PC-3 (cell line): ENCODE data around the gene DRAM1. TPM values are rescaled to one million over a fixed set of nuclear protein-coding genes. Genes with fewer than 3 reads are reported as not detected.
"Not testable (repeated sequence)": the region's sequence is repeated elsewhere in the genome, so short reads cannot be mapped to it uniquely, and the experiment has no call there.

Experiments used
- ATAC-seq: fragments of 200-7000 bp; cut with Tn5 transposase; 2 replicates; pipeline ENCODE4 v1.9.1; 2020; ENCODE audit warnings: mild to moderate bottlenecking, moderate library complexity
- BruUV-seq: library from RNA; stranded (reverse); fragments of 400-500 nt; replicated peaks from 2 replicates; lab custom pipeline; 2021; lab: Mats Ljungman, UMichigan
- CTCF ChIA-PET: fragments of 300-600 bp; sonication (Branson Sonifier 250); formaldehyde crosslinking; loops from one replicate; lab custom pipeline; 2022; ENCODE audit warnings: antibody characterized with exemption; lab: Charles Lee
- POLR2A ChIA-PET: fragments of 300-600 bp; sonication (Branson Sonifier 250); formaldehyde crosslinking; loops from one replicate; lab custom pipeline; 2022; ENCODE audit warnings: antibody characterized with exemption; ENCODE audit not compliant: unreplicated experiment; lab: Charles Lee
- DNase-seq: peaks from one replicate; pipeline ENCODE4 v3.0.0-alpha.2; 2015
- H2AFZ ChIP-seq: fragments of 300-600 bp; sonication (generic); 2 replicates; pipeline ENCODE4 v1.6.0; 2016; ENCODE audit warnings: antibody characterized with exemption, low read length
- H3F3A ChIP-seq: fragments of 300-600 bp; sonication (generic); one replicate; pipeline ENCODE4 v1.6.0; 2017; ENCODE audit warnings: antibody characterized with exemption, low read length, control low read depth, mild to moderate bottlenecking; ENCODE audit not compliant: unreplicated experiment
- H3K27ac ChIP-seq: fragments of 300-600 bp; sonication (generic); 2 replicates; pipeline ENCODE4 v1.5.1; 2016; ENCODE audit warnings: mild to moderate bottlenecking, low read length
- H3K27me3 ChIP-seq: fragments of 300-600 bp; sonication (generic); 2 replicates; pipeline ENCODE4 v1.6.1; 2016; ENCODE audit warnings: low read length, mixed read lengths
- H3K36me3 ChIP-seq: fragments of 300-600 bp; sonication (generic); 2 replicates; pipeline ENCODE4 v1.6.1; 2016; ENCODE audit warnings: low read depth, mixed run types, low read length, mixed read lengths
- H3K4me1 ChIP-seq: fragments of 300-600 bp; sonication (generic); 2 replicates; pipeline ENCODE4 v1.5.1; 2016; ENCODE audit warnings: low read length; ENCODE audit not compliant: insufficient read depth
- H3K4me2 ChIP-seq: fragments of 300-600 bp; sonication (generic); 2 replicates; pipeline ENCODE4 v1.6.0; 2016; ENCODE audit warnings: low read length
- H3K4me3 ChIP-seq: fragments of 300-600 bp; sonication (generic); 2 replicates; pipeline ENCODE4 v1.5.1; 2016; ENCODE audit warnings: mild to moderate bottlenecking, low read length, mixed read lengths
- H3K79me2 ChIP-seq: fragments of 300-600 bp; sonication (generic); 2 replicates; pipeline ENCODE4 v1.6.1; 2017; ENCODE audit warnings: low read length, mixed read lengths
- H3K9ac ChIP-seq: fragments of 300-600 bp; sonication (generic); 2 replicates; pipeline ENCODE4 v1.6.0; 2016; ENCODE audit warnings: mild to moderate bottlenecking, low read length
- H3K9me2 ChIP-seq: fragments of 300-600 bp; sonication (generic); replicated peaks from 2 replicates; pipeline ENCODE4 v1.6.1; 2016; ENCODE audit warnings: mixed run types, low read length, mixed read lengths
- H3K9me3 ChIP-seq: fragments of 300-600 bp; sonication (generic); 2 replicates; pipeline ENCODE4 v1.6.1; 2016; ENCODE audit warnings: low read length, mixed read lengths
- H4K20me1 ChIP-seq: fragments of 300-600 bp; sonication (generic); 2 replicates; pipeline ENCODE4 v1.6.1; 2016; ENCODE audit warnings: low read length, mixed read lengths
- CTCF ChIP-seq: fragments of 300-600 bp; sonication (generic); conservative IDR thresholded peaks from 2 replicates; pipeline ENCODE4 v1.5.1; 2017; ENCODE audit warnings: antibody characterized with exemption, low read depth, mild to moderate bottlenecking, low read length
- EZH2 ChIP-seq: fragments of 300-600 bp; sonication (generic); IDR thresholded peaks from one replicate; pipeline ENCODE4 v1.6.1; 2017; ENCODE audit warnings: antibody characterized with exemption, mild to moderate bottlenecking, low read length; ENCODE audit not compliant: unreplicated experiment
- EZH2phosphoT487 ChIP-seq: fragments of 300-600 bp; sonication (generic); IDR thresholded peaks from 2 replicates; pipeline ENCODE4 v1.6.1; 2018; ENCODE audit warnings: mild to moderate bottlenecking, antibody characterized with exemption, low read length, borderline replicate concordance
- intact Hi-C: fragments of 100-400 bp; cut with micrococcal nuclease; formaldehyde crosslinking; loops from 2 replicates; pipeline ENCODE4 v1.9.0; 2023
- total RNA-seq: library from RNA; depleted of rRNA; stranded (reverse); fragments of >200 nt; gene quantifications from 2 replicates; pipeline ENCODE4 v1.2.3, GENCODE V29; 2014

Gene DRAM1
- total RNA-seq, 1 experiment from 2014 or later = 5.2 TPM

GRCh38 chr12:101909646-101910045, 32.3 kb downstream of the DRAM1 start:
- ChIA-PET CTCF (no interaction called here), POLR2A (no interaction called here)
- Histone ChIP-seq H3F3A (no peaks in the 10 kb centered on the region), H3K79me2 (no peaks in the 10 kb centered on the region), H3K9me2 (no peaks in the 10 kb centered on the region), H3K27me3 (no peaks in the 10 kb centered on the region), H3K9ac (no peak overlapping the region), H3K4me3 (peak overlapping the region; percentile 15; the same call in 1 of the 2 replicates), H3K9me3 (no peaks in the 10 kb centered on the region), H3K4me2 (peak overlapping the region; percentile 39), H3K27ac (no peak overlapping the region), H3K4me1 (peaks cover 21% of the 10 kb centered on the region), H3K36me3 (no peaks in the 10 kb centered on the region), H2AFZ (no peak overlapping the region), H4K20me1 (no peaks in the 10 kb centered on the region)
- DNase-seq (no peak), ATAC-seq (no peak)
- TF ChIP-seq EZH2 (no peak), EZH2phosphoT487 (no peak), CTCF (no peak)
- intact Hi-C loops = loop anchor here (2.0 kb wide), 1 partner anchor 15 kb away; no protein-coding TSS in a partner anchor
- no TSS peak for BruUV-seq

GRCh38 chr12:101915841-101916240, 38.5 kb downstream of the DRAM1 start:
- H4K20me1 ChIP-seq = no peaks in the 10 kb centered on the region
- intact Hi-C loops = no loop called here
- H3K4me2 ChIP-seq = no peak overlapping the region
- no peaks in the 10 kb centered on the region for H3K79me2 ChIP-seq
- H3K4me3 ChIP-seq = no peak overlapping the region
- H3K27ac ChIP-seq = no peak overlapping the region
- DNase-seq (no peak), ATAC-seq (no peak)
- H3K9me3 ChIP-seq = no peaks in the 10 kb centered on the region
- no peak overlapping the region for H2AFZ ChIP-seq
- ChIA-PET POLR2A (no interaction called here), CTCF (no interaction called here)
- peaks cover 11% of the 10 kb centered on the region for H3K4me1 ChIP-seq
- no peaks in the 10 kb centered on the region for H3K36me3 ChIP-seq
- H3F3A ChIP-seq = no peaks in the 10 kb centered on the region
- no peak for TF ChIP-seq CTCF
- TF ChIP-seq EZH2phosphoT487 = no peak
- TF ChIP-seq EZH2 = no peak
- H3K27me3 ChIP-seq = no peaks in the 10 kb centered on the region
- H3K9ac ChIP-seq = no peak overlapping the region
- no peaks in the 10 kb centered on the region for H3K9me2 ChIP-seq
- BruUV-seq = no TSS peak

- H3F3A ChIP-seq, ATAC-seq, H3K36me3 ChIP-seq, BruUV-seq, H2AFZ ChIP-seq, H3K9me3 ChIP-seq, H3K4me2 ChIP-seq, POLR2A ChIA-PET, H3K9ac ChIP-seq, DNase-seq, H3K27ac ChIP-seq, H3K79me2 ChIP-seq, H3K4me3 ChIP-seq, H3K27me3 ChIP-seq, H4K20me1 ChIP-seq, intact Hi-C loops, H3K9me2 ChIP-seq: not testable (repeated sequence)
- H3K4me1 ChIP-seq = peaks cover 11% of the 10 kb centered on the region
- CTCF ChIA-PET = interaction anchor here (1.2 kb wide), 1 partner anchor 177 kb away, joined by 3 read pairs; no protein-coding TSS in a partner anchor
Observed at GRCh38 chr12:101918805-101919204, 41.4 kb downstream of the DRAM1 start.
